Kidney epithelial cell (primary cell): Measurements from ENCODE around the gene UBIAD1. TPM values are rescaled to one million over a fixed set of nuclear protein-coding genes. Genes with fewer than 3 reads are reported as not detected.

Experiments used
- DNase-seq: peaks from one replicate; pipeline ENCODE4 v3.0.0-alpha.2; 2010; ENCODE audit warnings: low read depth
- H3K27me3 ChIP-seq: 2 replicates; pipeline ENCODE4 v1.6.0; 2011; ENCODE audit warnings: low read length; ENCODE audit not compliant: control insufficient read depth, insufficient read depth
- H3K36me3 ChIP-seq: 2 replicates; pipeline ENCODE4 v1.5.1; 2011; ENCODE audit warnings: low read length; ENCODE audit not compliant: control insufficient read depth, insufficient read depth
- H3K4me3 ChIP-seq: 2 replicates; pipeline ENCODE4 v1.5.1; 2011; ENCODE audit warnings: low read depth, mild to moderate bottlenecking, control low read depth, low read length
- CTCF ChIP-seq: IDR thresholded peaks from 2 replicates; pipeline ENCODE4 v1.5.1; 2011; ENCODE audit warnings: mild to moderate bottlenecking, moderate library complexity, low read length, control low read depth, inconsistent platforms; ENCODE audit not compliant: insufficient read depth, poor library complexity, severe bottlenecking
- total RNA-seq: library from RNA; depleted of rRNA; stranded (reverse); fragments of >200 nt; gene quantifications from 2 replicates; pipeline ENCODE4 v1.2.3, GENCODE V29; 2015

The UBIAD1 gene
- total RNA-seq, 1 donor from 2014 or later: 10.9 TPM

DNA sequence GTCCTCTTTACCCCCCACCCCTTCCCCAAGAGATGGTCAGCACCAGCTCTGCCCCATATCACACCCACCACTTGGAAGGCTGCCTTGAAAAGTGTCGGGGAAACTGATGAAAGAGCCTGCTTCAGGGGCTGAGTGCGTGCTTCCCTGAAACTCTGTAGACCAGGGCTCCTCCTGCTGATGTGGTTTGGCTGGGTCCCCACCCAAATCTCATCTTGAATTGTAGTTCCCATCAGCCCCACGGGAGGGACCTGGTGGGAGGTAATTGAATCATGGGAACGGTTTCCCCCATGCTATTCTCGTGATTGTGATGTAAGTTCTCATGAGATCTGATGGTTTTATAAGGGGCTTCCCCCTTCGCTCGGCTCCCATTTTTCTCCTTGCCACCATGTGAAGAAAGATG is 36.4 kb downstream of the UBIAD1 start:
- Histone ChIP-seq H3K36me3 (no peaks in the 10 kb centered on the region), H3K4me3 (no peak overlapping the region), H3K27me3 (peaks cover 20% of the 10 kb centered on the region)
- DNase-seq: no peak
- no peak for TF ChIP-seq CTCF

DNA sequence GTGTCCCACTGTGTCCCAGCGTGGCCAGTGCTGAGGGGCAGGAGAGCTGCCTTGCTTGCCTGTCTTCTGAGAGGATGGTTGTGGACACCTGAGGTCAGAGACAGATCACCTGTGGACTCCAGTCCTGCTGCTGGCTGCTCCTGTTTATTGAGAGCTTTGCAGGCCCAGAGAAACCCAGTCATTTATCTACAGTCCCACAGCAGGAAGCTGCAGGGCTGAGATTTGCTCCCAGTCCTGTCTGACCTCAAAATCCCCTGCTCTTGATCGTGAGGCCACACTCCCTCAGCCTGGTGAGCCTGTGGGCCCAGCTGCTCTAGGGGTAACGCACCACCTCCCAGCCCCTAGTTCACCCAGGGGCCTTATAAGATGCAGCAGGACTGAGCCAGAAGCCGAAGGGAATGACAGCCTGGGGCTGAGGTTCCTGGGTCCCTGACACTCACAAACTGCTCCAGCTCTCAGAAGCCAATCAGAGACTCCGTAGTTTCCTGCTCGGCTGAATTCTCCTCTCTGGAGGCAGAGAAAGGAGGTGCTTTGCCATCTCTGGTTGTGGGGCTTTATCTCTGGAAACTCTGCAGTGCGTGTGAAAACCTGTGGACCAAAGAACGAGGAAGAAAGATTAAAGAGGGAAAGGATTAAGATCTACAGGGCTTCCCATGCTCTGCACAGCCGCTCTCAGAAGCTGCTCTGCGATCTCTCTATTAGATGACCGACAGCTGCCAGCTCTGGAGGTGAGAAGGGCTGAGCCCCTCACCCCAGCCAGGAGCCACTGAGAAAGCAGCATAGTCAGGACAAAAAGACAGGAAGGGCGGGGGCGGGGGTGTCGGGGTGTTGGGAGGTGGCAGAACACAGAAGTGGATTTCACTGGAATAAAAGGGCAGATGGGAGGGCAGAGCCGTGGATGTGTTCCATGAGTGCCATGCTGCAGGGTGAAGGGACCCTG is 39.1 kb downstream of the UBIAD1 start:
- Histone ChIP-seq H3K27me3 (peaks cover 24% of the 10 kb centered on the region), H3K36me3 (no peaks in the 10 kb centered on the region), H3K4me3 (no peak overlapping the region)
- DNase-seq: no peak
- TF ChIP-seq CTCF: no peak

- no peak overlapping the region for H3K4me3 ChIP-seq
- H3K27me3 ChIP-seq: peaks cover 27% of the 10 kb centered on the region
- TF ChIP-seq CTCF: no peak
- H3K36me3 ChIP-seq: no peaks in the 10 kb centered on the region
- no peak for DNase-seq
Measured at GRCh38 chr1:11314959-11315358, 42.0 kb downstream of the UBIAD1 start.

- TF ChIP-seq CTCF: no peak
- DNase-seq: no peak
- no peak overlapping the region for H3K4me3 ChIP-seq
- H3K27me3 ChIP-seq: peaks cover 22% of the 10 kb centered on the region
- no peaks in the 10 kb centered on the region for H3K36me3 ChIP-seq
Measured at GRCh38 chr1:11316701-11317100, 43.7 kb downstream of the UBIAD1 start.

DNA sequence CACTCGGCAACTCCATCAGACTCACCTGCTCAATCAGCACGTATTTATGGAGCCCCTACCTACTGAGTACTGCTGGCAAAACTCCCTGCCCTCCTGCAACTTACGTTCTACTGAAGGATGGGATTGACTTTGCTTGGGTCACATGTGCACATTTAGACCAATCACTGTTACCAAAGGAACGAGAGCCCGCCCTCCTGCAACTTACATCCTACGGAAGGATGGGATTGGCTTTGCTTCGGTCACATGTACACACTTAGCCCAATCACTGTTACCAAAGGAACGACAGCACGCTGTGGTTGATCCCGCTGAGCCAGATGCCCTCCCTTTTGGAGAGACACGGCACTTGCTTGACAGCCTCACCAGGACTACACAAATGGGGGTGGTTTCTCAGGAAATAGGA is 46.0 kb downstream of the UBIAD1 start:
- TF ChIP-seq CTCF: no peak
- H3K27me3 ChIP-seq: peaks cover 16% of the 10 kb centered on the region
- H3K4me3 ChIP-seq: no peak overlapping the region
- no peak for DNase-seq
- no peaks in the 10 kb centered on the region for H3K36me3 ChIP-seq
